COLO829 (cell line): Measurements from ENCODE around the gene PRDX5.
A peak's percentile ranks its signal among the peaks of the same experiment; 100 is the strongest.

Experiments
- DNase-seq: peaks from one replicate; pipeline ENCODE4 v3.0.0; 2012; ENCODE audit warnings: low spot score

Gene PRDX5

GRCh38 chr11:64290352-64291261, 27.3 kb upstream of the PRDX5 start:
- no peak for DNase-seq

GRCh38 chr11:64291262-64291751, 26.6 kb upstream of the PRDX5 start, which contains the start of gene KCNK4:
Gene KCNK4, plus strand, starts transcription at chr11:64291302. Its CDS starts 1,717 bp downstream, at chr11:64293019.
- DNase-seq, result no peak

- no peak for DNase-seq
These were observed 26.0 kb upstream of the PRDX5 start for GRCh38 chr11:64291752-64292459.

GRCh38 chr11:64292460-64293254, 25.3 kb upstream of the PRDX5 start:
- DNase-seq, result no peak

- DNase-seq, result no peak
These were observed 23.1 kb upstream of the PRDX5 start for GRCh38 chr11:64294774-64295173.

- DNase-seq, result no peak
These were observed 22.2 kb upstream of the PRDX5 start for GRCh38 chr11:64295760-64296159.

- no peak for DNase-seq
These were observed 21.7 kb upstream of the PRDX5 start for GRCh38 chr11:64296236-64296635.

- DNase-seq, result no peak
These were observed 20.9 kb upstream of the PRDX5 start for GRCh38 chr11:64296830-64297698.

- no peak for DNase-seq
These were observed 20.1 kb upstream of the PRDX5 start for GRCh38 chr11:64297699-64298358.

- DNase-seq, result no peak
These were observed 18.7 kb upstream of the PRDX5 start for GRCh38 chr11:64298966-64299846.

GRCh38 chr11:64299847-64300648, 17.9 kb upstream of the PRDX5 start, which contains the start of gene CATSPERZ:
Gene CATSPERZ, plus strand, starts transcription at chr11:64300358. Its CDS starts 53 bp downstream, at chr11:64300411.
- DNase-seq, result no peak

GRCh38 chr11:64303109-64304031, 14.6 kb upstream of the PRDX5 start:
- DNase-seq, result no peak

GRCh38 chr11:64304032-64304315, 13.9 kb upstream of the PRDX5 start:
- DNase-seq, result no peak

GRCh38 chr11:64304316-64305072, 13.4 kb upstream of the PRDX5 start:
- DNase-seq, result peak; percentile 88

GRCh38 chr11:64305075-64305690, 12.7 kb upstream of the PRDX5 start, which contains the start of gene ESRRA:
Gene ESRRA, plus strand, starts transcription at chr11:64305524. Its CDS starts 1,656 bp downstream, at chr11:64307180.
- peak; percentile 99 for DNase-seq
